Measurements from ENCODE around the gene RFT1. TPM values are rescaled to one million over a fixed set of nuclear protein-coding genes. Genes with fewer than 3 reads are reported as not detected.

The RFT1 gene
- total RNA-seq, 1 donor from 2014 or later = 32.4 TPM

- Mint-ChIP-seq H3K36me3 (ENCODE audit: low read depth) (no peaks in the 10 kb centered on the region), H3K27ac (ENCODE audit: unreplicated experiment) (peak overlapping the region; percentile 23), H3K4me1 (no peaks in the 10 kb centered on the region), H3K9me3 (no peaks in the 10 kb centered on the region), H3K4me3 (no peak overlapping the region), H3K27me3 (ENCODE audit: low read depth) (no peaks in the 10 kb centered on the region)
- TF ChIP-seq CTCF (conservative IDR thresholded peaks at IDR 0.05) = no peak
- no peak for DNase-seq (ENCODE audit: low read depth, low spot score)
Measured at GRCh38 chr3:53084310-53085001, 45.8 kb downstream of the RFT1 start.

DNA sequence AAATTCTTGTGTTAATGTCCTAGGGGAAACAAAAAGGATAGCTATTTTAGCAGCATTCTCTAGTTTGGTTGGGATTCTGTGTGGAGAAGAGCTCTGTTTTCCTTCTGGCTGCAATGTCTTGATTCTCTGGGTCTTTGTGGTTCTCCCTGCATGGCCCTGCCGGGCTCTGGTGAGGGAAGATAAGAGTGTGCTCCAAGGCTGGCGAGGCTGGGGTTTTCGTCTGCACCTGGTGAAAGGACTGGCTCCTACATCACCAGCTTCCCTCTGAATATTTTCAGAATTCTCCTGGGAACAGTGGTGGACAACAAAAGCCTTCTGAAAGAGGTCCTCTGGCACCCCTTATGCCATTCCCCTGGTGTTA, 46.3 kb downstream of the RFT1 start:
- Mint-ChIP-seq H3K27ac (ENCODE audit: unreplicated experiment) (no peak overlapping the region), H3K9me3 (no peaks in the 10 kb centered on the region), H3K4me3 (no peak overlapping the region), H3K4me1 (no peaks in the 10 kb centered on the region), H3K27me3 (ENCODE audit: low read depth) (no peaks in the 10 kb centered on the region), H3K36me3 (ENCODE audit: low read depth) (no peaks in the 10 kb centered on the region)
- DNase-seq (ENCODE audit: low read depth, low spot score) = no peak
- TF ChIP-seq CTCF (conservative IDR thresholded peaks at IDR 0.05) = no peak

DNA sequence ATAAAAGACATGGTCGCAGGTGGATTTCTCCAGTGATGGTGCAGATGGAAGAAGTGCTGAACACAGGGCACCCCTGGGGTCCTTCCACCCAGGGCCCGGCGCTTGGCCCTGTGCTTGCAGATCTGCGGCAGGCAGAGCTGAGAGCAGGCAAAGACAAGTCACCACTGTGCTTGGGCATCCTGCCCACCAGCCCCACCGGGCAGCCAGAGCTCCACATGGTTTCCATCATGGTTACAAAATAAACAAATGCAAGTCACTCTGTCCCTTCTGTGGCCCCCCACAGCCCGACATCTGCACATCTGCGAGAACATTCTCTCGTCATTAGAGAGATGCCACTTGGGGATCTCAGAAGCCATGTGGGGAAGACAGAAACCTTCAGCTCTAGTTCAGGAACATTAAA, 46.7 kb downstream of the RFT1 start:
- Mint-ChIP-seq H3K4me1 (no peaks in the 10 kb centered on the region), H3K27ac (ENCODE audit: unreplicated experiment) (no peak overlapping the region), H3K9me3 (no peaks in the 10 kb centered on the region), H3K36me3 (ENCODE audit: low read depth) (no peaks in the 10 kb centered on the region), H3K4me3 (no peak overlapping the region), H3K27me3 (ENCODE audit: low read depth) (no peaks in the 10 kb centered on the region)
- TF ChIP-seq CTCF (conservative IDR thresholded peaks at IDR 0.05) = no peak
- no peak for DNase-seq (ENCODE audit: low read depth, low spot score)

DNA sequence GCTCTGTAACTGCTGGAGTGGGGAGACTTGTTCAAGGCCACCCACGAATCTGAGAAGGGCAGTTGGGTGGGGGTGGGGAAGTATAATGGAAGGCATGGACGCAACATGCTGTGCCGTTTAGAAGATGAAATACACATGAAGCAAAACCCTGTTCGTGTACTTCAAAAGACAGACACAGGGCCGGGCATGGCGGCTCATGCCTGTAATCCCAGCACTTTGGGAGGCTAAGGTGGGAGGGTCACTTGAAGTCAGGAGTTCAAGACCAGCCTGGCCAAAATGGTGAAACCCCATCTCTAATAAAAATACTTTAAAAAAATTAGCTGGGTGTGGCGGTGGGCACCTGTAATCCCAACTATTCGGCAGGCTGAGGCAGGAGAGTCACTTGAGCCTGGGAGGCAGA, 47.5 kb downstream of the RFT1 start:
- no peaks in the 10 kb centered on the region for H3K9me3 Mint-ChIP-seq
- H3K36me3 Mint-ChIP-seq (ENCODE audit: low read depth) = no peaks in the 10 kb centered on the region
- H3K4me1 Mint-ChIP-seq = no peaks in the 10 kb centered on the region
- no peak for DNase-seq (ENCODE audit: low read depth, low spot score)
- no peaks in the 10 kb centered on the region for H3K27me3 Mint-ChIP-seq (ENCODE audit: low read depth)
- TF ChIP-seq CTCF (conservative IDR thresholded peaks at IDR 0.05) = no peak
- H3K4me3 Mint-ChIP-seq = no peak overlapping the region
- H3K27ac Mint-ChIP-seq (ENCODE audit: unreplicated experiment) = no peak overlapping the region

- Mint-ChIP-seq H3K4me3 (no peak overlapping the region), H3K4me1 (no peaks in the 10 kb centered on the region), H3K27me3 (ENCODE audit: low read depth) (no peaks in the 10 kb centered on the region), H3K36me3 (ENCODE audit: low read depth) (no peaks in the 10 kb centered on the region), H3K9me3 (no peaks in the 10 kb centered on the region), H3K27ac (ENCODE audit: unreplicated experiment) (no peak overlapping the region)
- DNase-seq (ENCODE audit: low read depth, low spot score) = no peak
- TF ChIP-seq CTCF (conservative IDR thresholded peaks at IDR 0.05) = no peak
Measured at GRCh38 chr3:53081318-53081717, 48.9 kb downstream of the RFT1 start.

Measured in neural crest cell (in vitro differentiated cells).